HG03139 (cell line): Measurements from ENCODE around the gene QRSL1.
"Not testable (repeated sequence)": the region's sequence is repeated elsewhere in the genome, so short reads cannot be mapped to it uniquely, and the experiment has no call there.

Experiments used
- ATAC-seq: cut with Tn5 transposase; IDR thresholded peaks from one replicate; pipeline ENCODE4 v1.9.1; 2021; ENCODE audit not compliant: unreplicated experiment

Gene QRSL1

GRCh38 chr6:106674541-106675229 is 45.3 kb downstream of the QRSL1 start:
- no peak for ATAC-seq

GRCh38 chr6:106677282-106677681 is 47.9 kb downstream of the QRSL1 start:
- ATAC-seq, result no peak

GRCh38 chr6:106684011-106684410 is 54.6 kb downstream of the QRSL1 start:
- no peak for ATAC-seq

- no peak for ATAC-seq
Measured at GRCh38 chr6:106685833-106686232, 56.5 kb downstream of the QRSL1 start.

GRCh38 chr6:106688177-106688951 is 59.0 kb downstream of the QRSL1 start:
- ATAC-seq, result no peak

- no peak for ATAC-seq
Measured at GRCh38 chr6:106692112-106692818, 62.9 kb downstream of the QRSL1 start.

- no peak for ATAC-seq
Measured at GRCh38 chr6:106692819-106693208, 63.4 kb downstream of the QRSL1 start.

GRCh38 chr6:106693418-106693817 is 64.0 kb downstream of the QRSL1 start:
- ATAC-seq, result no peak

GRCh38 chr6:106694343-106694742 is 65.0 kb downstream of the QRSL1 start:
- no peak for ATAC-seq

GRCh38 chr6:106700581-106700980 is 71.2 kb downstream of the QRSL1 start:
- no peak for ATAC-seq

GRCh38 chr6:106701201-106701600 is 71.8 kb downstream of the QRSL1 start:
- not testable (repeated sequence) for ATAC-seq

- ATAC-seq, result peak; percentile 44
Measured at GRCh38 chr6:106702046-106702445, 72.7 kb downstream of the QRSL1 start.

- peak; percentile 89 for ATAC-seq
Measured at GRCh38 chr6:106702451-106703110, 73.2 kb downstream of the QRSL1 start.

GRCh38 chr6:106704327-106704726 is 74.9 kb downstream of the QRSL1 start:
- no peak for ATAC-seq

- no peak for ATAC-seq
Measured at GRCh38 chr6:106705156-106705555, 75.8 kb downstream of the QRSL1 start.

- ATAC-seq, result no peak
Measured at GRCh38 chr6:106710580-106710979, 81.2 kb downstream of the QRSL1 start.

GRCh38 chr6:106714281-106714680 is 84.9 kb downstream of the QRSL1 start:
- no peak for ATAC-seq

GRCh38 chr6:106715922-106716321 is 86.5 kb downstream of the QRSL1 start:
- ATAC-seq, result no peak

- no peak for ATAC-seq
Measured at GRCh38 chr6:106716966-106717365, 87.6 kb downstream of the QRSL1 start.
